ENCODE measurements around the gene LARGE1. TPM values are rescaled to one million over a fixed set of nuclear protein-coding genes. Genes with fewer than 3 reads are reported as not detected.

The LARGE1 gene
- total and polyA plus RNA-seq, 2 of the 13 experiments (the other 11 are each of a cell fraction or from before 2014, with no cell fraction given), result 8.4 to 11.0 TPM

GRCh38 chr22:33302049-33302545 lies 618.2 kb downstream of the LARGE1 start (continued):
- TF ChIP-seq ZNF318 (CRISPR knock-in tag; IDR thresholded peaks at IDR 0.05) (no peak), NFATC3 (CRISPR knock-in tag; IDR thresholded peaks at IDR 0.05) (no peak), ZNF549 (CRISPR knock-in tag; IDR thresholded peaks at IDR 0.05) (no peak), ZNF713 (CRISPR knock-in tag; IDR thresholded peaks at IDR 0.05) (no peak), RELA (CRISPR knock-in tag; IDR thresholded peaks at IDR 0.05) (no peak), ZNF878 (CRISPR knock-in tag; IDR thresholded peaks at IDR 0.05) (no peak), ZNF614 (CRISPR knock-in tag; IDR thresholded peaks at IDR 0.05; ENCODE audit: borderline replicate concordance) (no peak), CREB3 (CRISPR knock-in tag; IDR thresholded peaks at IDR 0.05) (no peak), ATF6 (CRISPR knock-in tag; conservative IDR thresholded peaks at IDR 0.05) (no peak), ZNF468 (CRISPR knock-in tag; IDR thresholded peaks at IDR 0.05) (no peak), NFIB (CRISPR knock-in tag; IDR thresholded peaks at IDR 0.05; ENCODE audit: borderline replicate concordance) (no peak), ZNF850 (CRISPR knock-in tag; conservative IDR thresholded peaks at IDR 0.05) (no peak), ZNF724P (CRISPR knock-in tag; IDR thresholded peaks at IDR 0.05; ENCODE audit: borderline replicate concordance) (0 out of 2 replicates have a peak, but pooled peaks have one; percentile 60), ZBTB49 (CRISPR knock-in tag; IDR thresholded peaks at IDR 0.05; ENCODE audit: borderline replicate concordance) (no peak), CC2D1A (CRISPR knock-in tag; IDR thresholded peaks at IDR 0.05) (no peak), ZNF263 (CRISPR knock-in tag; IDR thresholded peaks at IDR 0.05) (peak; percentile 99), FOXM1 (CRISPR knock-in tag; IDR thresholded peaks at IDR 0.05) (no peak)
